Lung (tissue), 12 donors: Measurements from ENCODE around the gene DNAJC30. TPM values are rescaled to one million over a fixed set of nuclear protein-coding genes. Genes with fewer than 3 reads are reported as not detected.
"Not testable (repeated sequence)": the region's sequence is repeated elsewhere in the genome, so short reads cannot be mapped to it uniquely, and the experiment has no call there.

Source experiments
- ATAC-seq: fragments of 200-7000 bp; cut with Tn5 transposase; one replicate; pipeline ENCODE4 v1.9.1; 2020; ENCODE audit warnings: moderate number of reproducible peaks; ENCODE audit not compliant: insufficient read depth, low FRiP score
- DNase-seq, 3 donors: peaks; one replicate each; pipeline ENCODE4 v3.0.0-alpha.2; 2013 to 2017
- H3K27ac ChIP-seq, 2 donors: one replicate each; pipeline ENCODE4 v1.5.1; 2013; ENCODE audit warnings: mild to moderate bottlenecking in 2 of 2, moderate library complexity in 2 of 2, control low read depth in 1 of 2, inconsistent platforms in 1 of 2, low read depth in 1 of 2, low read length in 1 of 2
- H3K27me3 ChIP-seq, 3 donors: one replicate each; pipeline ENCODE4 v1.5.1; 2013; ENCODE audit warnings: low read length in 2 of 3; ENCODE audit not compliant: control insufficient read depth in 3 of 3, insufficient read depth in 3 of 3
- H3K36me3 ChIP-seq, 4 donors: one replicate each; pipeline ENCODE4 v1.5.1; 2013; ENCODE audit warnings: low read length in 4 of 4, mild to moderate bottlenecking in 1 of 4, moderate library complexity in 1 of 4; ENCODE audit not compliant: control insufficient read depth in 4 of 4, insufficient read depth in 4 of 4
- H3K4me1 ChIP-seq, 5 donors: one replicate each; pipeline ENCODE4 v1.5.1; 2013; ENCODE audit warnings: low read length in 5 of 5, mild to moderate bottlenecking in 2 of 5, moderate library complexity in 1 of 5; ENCODE audit not compliant: control insufficient read depth in 5 of 5, insufficient read depth in 5 of 5
- H3K4me3 ChIP-seq: one replicate; pipeline ENCODE4 v1.5.1; 2013; ENCODE audit warnings: mild to moderate bottlenecking, control low read depth, moderate library complexity
- H3K9ac ChIP-seq, 2 donors: one replicate each; pipeline ENCODE4 v1.5.1; 2013; ENCODE audit warnings: low read length in 2 of 2, control low read depth in 1 of 2; ENCODE audit not compliant: insufficient read depth in 1 of 2
- H3K9me3 ChIP-seq, 4 donors: one replicate each; pipeline ENCODE4 v1.5.1; 2013; ENCODE audit warnings: low read length in 3 of 4, mild to moderate bottlenecking in 1 of 4, moderate library complexity in 1 of 4; ENCODE audit not compliant: control insufficient read depth in 4 of 4, insufficient read depth in 3 of 4
- WGBS, 2 donors: extraction: QIAGEN DNeasy Blood & Tissue Kit; methylation state at CpG; one replicate each; pipeline ENCODE4 v1.1.7; 2013; 5-methylcytosine and 5-hydroxymethylcytosine counted together
- polyA plus RNA-seq, 2 donors: library from polyadenylated mRNA; stranded (reverse); fragments of 200-250 nt; gene quantifications; one replicate each; pipeline ENCODE4 v1.2.1, GENCODE V29; 2013
- total RNA-seq, 2 donors: library from RNA; depleted of rRNA in 1 of 2; stranded (reverse); fragments of >200 nt in 1 of 2; gene quantifications; one replicate each; pipeline ENCODE4 v1.2.1, GENCODE V29; 2014 to 2021
- TF ChIP-seq, protein P1 (sequence below): IDR thresholded peaks from 2 replicates; pipeline ENCODE4 v1.5.1; 2012; ENCODE audit warnings: mild to moderate bottlenecking; ENCODE audit errors: control extremely low read depth, extremely low read depth
- donor health status: control.
- donor health status: control.
- donor health status: Bipolar disorder and iron deficiency.
- donor health status: healthy.
- donor health status: DM: yes; HTN: yes; CAD: no.

DNAJC30 gene
- total and polyA plus RNA-seq, 4 donors: 5.3 to 14.4 (median 9.1) TPM

DNA sequence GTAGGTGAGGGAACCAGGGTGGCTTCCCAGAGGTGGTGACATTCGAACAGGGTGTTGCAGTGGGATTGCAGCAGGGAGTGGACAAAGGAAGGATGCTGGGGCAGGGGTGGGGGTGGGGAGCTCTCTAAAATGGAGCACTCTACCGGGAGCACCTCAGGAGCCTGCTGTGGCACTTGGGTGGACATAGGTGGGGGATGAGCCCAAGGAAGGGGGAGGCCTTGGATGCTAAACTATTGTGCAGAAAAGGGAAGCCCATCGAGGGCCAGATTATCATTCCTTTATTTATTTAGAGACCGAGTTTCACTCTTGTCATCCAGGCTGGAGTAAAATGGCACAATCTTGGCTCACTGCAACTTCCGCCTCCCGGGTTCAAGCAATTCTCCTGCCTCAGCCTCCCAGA is 39.5 kb upstream of the DNAJC30 start:
- H3K4me1 ChIP-seq: peaks cover 0 to 13% (median 0%) of the 10 kb centered on the region in 5 donors
- no peak overlapping the region for H3K27ac ChIP-seq
- H3K36me3 ChIP-seq: no peaks in the 10 kb centered on the region
- no peak overlapping the region for H3K4me3 ChIP-seq
- WGBS, 2 donors: 62 to 65% methylated on average over 6 of the region's 6 CpGs
- no peaks in the 10 kb centered on the region for H3K9me3 ChIP-seq
- ATAC-seq: no peak
- H3K27me3 ChIP-seq: no peaks in the 10 kb centered on the region
- DNase-seq: no peak
- TF ChIP-seq, protein P1, sequence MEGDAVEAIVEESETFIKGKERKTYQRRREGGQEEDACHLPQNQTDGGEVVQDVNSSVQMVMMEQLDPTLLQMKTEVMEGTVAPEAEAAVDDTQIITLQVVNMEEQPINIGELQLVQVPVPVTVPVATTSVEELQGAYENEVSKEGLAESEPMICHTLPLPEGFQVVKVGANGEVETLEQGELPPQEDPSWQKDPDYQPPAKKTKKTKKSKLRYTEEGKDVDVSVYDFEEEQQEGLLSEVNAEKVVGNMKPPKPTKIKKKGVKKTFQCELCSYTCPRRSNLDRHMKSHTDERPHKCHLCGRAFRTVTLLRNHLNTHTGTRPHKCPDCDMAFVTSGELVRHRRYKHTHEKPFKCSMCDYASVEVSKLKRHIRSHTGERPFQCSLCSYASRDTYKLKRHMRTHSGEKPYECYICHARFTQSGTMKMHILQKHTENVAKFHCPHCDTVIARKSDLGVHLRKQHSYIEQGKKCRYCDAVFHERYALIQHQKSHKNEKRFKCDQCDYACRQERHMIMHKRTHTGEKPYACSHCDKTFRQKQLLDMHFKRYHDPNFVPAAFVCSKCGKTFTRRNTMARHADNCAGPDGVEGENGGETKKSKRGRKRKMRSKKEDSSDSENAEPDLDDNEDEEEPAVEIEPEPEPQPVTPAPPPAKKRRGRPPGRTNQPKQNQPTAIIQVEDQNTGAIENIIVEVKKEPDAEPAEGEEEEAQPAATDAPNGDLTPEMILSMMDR: no peak
- no peak overlapping the region for H3K9ac ChIP-seq

DNA sequence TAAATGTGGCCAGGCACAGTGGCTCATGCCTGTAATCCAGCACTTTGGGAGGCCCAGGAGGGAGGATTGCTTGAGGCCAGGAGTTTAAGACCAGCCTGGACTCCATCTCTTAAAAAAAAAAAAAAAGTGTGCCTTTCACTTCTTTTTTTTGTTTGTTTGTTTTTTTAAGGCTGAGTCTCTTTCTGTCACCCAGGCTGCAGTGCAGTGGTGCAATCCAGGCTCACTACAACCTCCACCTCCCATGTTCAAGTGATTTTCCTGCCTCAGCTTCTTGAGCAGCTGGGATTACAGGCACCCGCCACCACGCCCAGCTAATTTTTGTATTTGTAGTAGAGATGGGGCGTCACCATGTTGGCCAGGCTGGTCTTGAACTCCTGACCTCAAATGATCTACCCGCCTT is 38.9 kb upstream of the DNAJC30 start:
- H3K27ac ChIP-seq, H3K9ac ChIP-seq, ATAC-seq, H3K27me3 ChIP-seq, H3K36me3 ChIP-seq, H3K9me3 ChIP-seq, H3K4me3 ChIP-seq, DNase-seq: not testable (repeated sequence)
- 76 to 88% methylated on average over 4 of the region's 4 CpGs for WGBS, 2 donors
- H3K4me1 ChIP-seq: peaks cover 0 to 19% (median 0%) of the 10 kb centered on the region in 5 donors

DNA sequence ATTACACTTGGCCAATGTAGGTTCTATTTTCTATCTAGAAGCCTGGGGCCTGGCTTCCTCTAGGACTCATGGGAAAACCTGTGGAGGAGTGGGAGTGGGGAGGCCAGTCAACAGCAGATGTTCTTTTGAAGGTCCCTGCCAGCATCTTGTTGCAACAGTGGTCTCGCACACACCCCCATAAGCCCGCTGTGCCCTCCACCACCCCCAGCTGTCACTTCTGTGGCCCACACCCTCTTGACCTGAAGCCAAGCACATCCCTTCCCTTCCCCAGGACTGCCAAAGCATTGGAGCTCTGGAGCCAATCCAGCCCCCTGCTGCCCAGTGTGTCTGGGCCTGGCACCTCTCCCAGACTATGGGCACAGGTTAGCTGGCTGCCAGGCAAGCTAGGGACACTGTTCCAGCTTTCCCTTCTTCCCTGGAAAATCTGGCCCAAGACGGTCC is 38.1 kb upstream of the DNAJC30 start:
- no peaks in the 10 kb centered on the region for H3K9me3 ChIP-seq
- no peak overlapping the region for H3K4me3 ChIP-seq
- DNase-seq: peak in 1 of 3 donors; percentile 53
- peaks cover 0 to 19% (median 6%) of the 10 kb centered on the region in 5 donors for H3K4me1 ChIP-seq
- H3K9ac ChIP-seq: no peak overlapping the region
- no peaks in the 10 kb centered on the region for H3K27me3 ChIP-seq
- 61 to 65% methylated on average over 3 of the region's 3 CpGs for WGBS, 2 donors
- H3K36me3 ChIP-seq: no peaks in the 10 kb centered on the region
- TF ChIP-seq, protein P1: no peak
- peak overlapping the region in 1 of 2 donors; percentile 28 for H3K27ac ChIP-seq
- ATAC-seq: no peak

DNA sequence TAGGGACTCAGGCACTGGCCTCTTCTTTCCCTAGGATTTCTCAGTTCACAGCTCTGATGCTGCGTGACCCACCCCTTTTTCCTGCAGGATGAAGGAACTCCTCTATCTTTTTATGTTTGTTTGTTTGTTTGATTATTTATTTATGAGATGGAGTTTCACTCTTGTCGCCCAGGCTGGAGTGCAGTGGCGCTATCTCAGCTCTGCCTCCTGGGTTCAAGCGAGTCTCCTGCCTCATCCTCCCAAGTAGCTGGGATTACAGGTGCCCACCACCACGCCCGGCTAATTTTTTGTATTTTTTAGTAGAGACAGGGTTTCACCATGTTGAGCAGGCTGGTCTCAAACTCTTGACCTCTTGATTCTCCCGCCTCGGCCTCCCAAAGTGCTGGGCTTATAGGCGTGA is 37.2 kb upstream of the DNAJC30 start:
- H3K4me1 ChIP-seq: peaks cover 0 to 21% (median 13%) of the 10 kb centered on the region in 5 donors
- H3K27ac ChIP-seq, H3K27me3 ChIP-seq, H3K4me3 ChIP-seq, H3K9me3 ChIP-seq, H3K36me3 ChIP-seq, H3K9ac ChIP-seq, DNase-seq, ATAC-seq: not testable (repeated sequence)
- WGBS, 2 donors: 96 to 97% methylated on average over 9 of the region's 9 CpGs

DNA sequence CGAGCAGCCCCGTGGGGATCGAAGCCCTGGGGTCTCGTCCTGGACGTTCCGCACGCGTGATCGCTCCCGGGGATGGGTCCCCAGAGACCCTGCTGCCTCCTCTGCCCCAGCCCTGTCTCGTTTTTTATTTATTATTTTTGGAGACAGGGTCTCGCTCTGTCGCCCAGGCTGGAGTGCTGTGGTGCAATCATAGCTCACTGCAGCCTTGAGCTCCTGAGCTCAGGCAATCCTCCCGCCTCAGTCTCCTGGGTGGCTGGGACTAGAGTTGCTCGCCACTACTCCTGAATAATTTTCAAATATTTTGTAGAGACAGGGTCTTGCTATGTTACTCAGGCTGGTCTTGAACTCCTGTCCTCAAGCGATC is 36.5 kb upstream of the DNAJC30 start:
- TF ChIP-seq, protein P1: no peak
- H3K9ac ChIP-seq: no peak overlapping the region
- H3K27me3 ChIP-seq: no peaks in the 10 kb centered on the region
- H3K27ac ChIP-seq: no peak overlapping the region
- ATAC-seq (no peak), DNase-seq (no peak)
- 9 to 10% methylated on average over 12 to 16 of the region's 16 CpGs for WGBS, 2 donors
- H3K4me1 ChIP-seq: peaks cover 0 to 21% (median 13%) of the 10 kb centered on the region in 5 donors
- no peaks in the 10 kb centered on the region for H3K9me3 ChIP-seq
- peak overlapping the region; percentile 12 for H3K4me3 ChIP-seq
- H3K36me3 ChIP-seq: no peaks in the 10 kb centered on the region
